Upper lobe of left lung (tissue), 4 donors: Measurements from ENCODE around the gene MEGF6.

Experiments
- CTCF ChIP-seq, 6 experiments: fragments of 450-650 bp in 4 of 6; fragments of 200-600 bp in 2 of 6; sonication (generic) in 2 of 6; IDR thresholded peaks; one replicate each; pipeline ENCODE4 v1.5.1; 2016 to 2019; ENCODE audit warnings: antibody characterized with exemption in 6 of 6
- POLR2A ChIP-seq, 4 donors: fragments of 450-650 bp; IDR thresholded peaks; one replicate each; pipeline ENCODE4 v1.5.1; 2016 to 2017; ENCODE audit warnings: antibody characterized with exemption in 4 of 4, mild to moderate bottlenecking in 2 of 4
- POLR2AphosphoS5 ChIP-seq, 2 donors: sonication (generic); formaldehyde crosslinking; IDR thresholded peaks; one replicate each; pipeline ENCODE4 v1.5.1; 2017; ENCODE audit warnings: antibody characterized with exemption in 2 of 2

- no peak for TF ChIP-seq CTCF (IDR thresholded peaks at IDR 0.05)
- TF ChIP-seq POLR2A (IDR thresholded peaks at IDR 0.05): no peak
- no peak for TF ChIP-seq POLR2AphosphoS5 (IDR thresholded peaks at IDR 0.05)
These were observed 58.6 kb downstream of the MEGF6 start for GRCh38 chr1:3552751-3553150.
